Measurements from ENCODE around the gene CASP3.
A peak's percentile ranks its signal among the peaks of the same experiment; 100 is the strongest.

Gene CASP3

GRCh38 chr4:184643731-184644130 lies 5.5 kb downstream of the CASP3 start:
- H3K36me3 Mint-ChIP-seq (ENCODE audit: low read depth), result peaks cover 44% of the 10 kb centered on the region
- peaks cover 37% of the 10 kb centered on the region for H3K4me1 Mint-ChIP-seq
- H3K27me3 Mint-ChIP-seq (ENCODE audit: low read depth, poor library complexity), result peaks cover 5% of the 10 kb centered on the region
- no peak for TF ChIP-seq CTCF (IDR thresholded peaks at IDR 0.05)
- H3K9me3 Mint-ChIP-seq, result no peaks in the 10 kb centered on the region
- no peak overlapping the region for H3K4me3 Mint-ChIP-seq
- DNase-seq, result no peak
- no peak overlapping the region for H3K27ac Mint-ChIP-seq

GRCh38 chr4:184641451-184641850 lies 7.8 kb downstream of the CASP3 start:
- H3K27ac Mint-ChIP-seq, result no peak overlapping the region
- peaks cover 65% of the 10 kb centered on the region for H3K36me3 Mint-ChIP-seq (ENCODE audit: low read depth)

GRCh38 chr4:184641022-184641421 lies 8.2 kb downstream of the CASP3 start:
- Mint-ChIP-seq H3K4me3 (no peak overlapping the region), H3K27ac (no peak overlapping the region), H3K27me3 (ENCODE audit: low read depth, poor library complexity) (no peaks in the 10 kb centered on the region), H3K9me3 (no peaks in the 10 kb centered on the region), H3K36me3 (ENCODE audit: low read depth) (peaks cover 69% of the 10 kb centered on the region), H3K4me1 (peaks cover 12% of the 10 kb centered on the region)
- no peak for DNase-seq
- no peak for TF ChIP-seq CTCF (IDR thresholded peaks at IDR 0.05)

More at GRCh38 chr4:184641451-184641850, 7.8 kb downstream of the CASP3 start:
- no peaks in the 10 kb centered on the region for H3K9me3 Mint-ChIP-seq
- H3K4me1 Mint-ChIP-seq, result peaks cover 16% of the 10 kb centered on the region
- TF ChIP-seq CTCF (IDR thresholded peaks at IDR 0.05), result no peak
- DNase-seq, result no peak
- no peak overlapping the region for H3K4me3 Mint-ChIP-seq
- H3K27me3 Mint-ChIP-seq (ENCODE audit: low read depth, poor library complexity), result peaks cover 3% of the 10 kb centered on the region

- Mint-ChIP-seq H3K4me3 (no peak overlapping the region), H3K9me3 (no peaks in the 10 kb centered on the region), H3K4me1 (no peaks in the 10 kb centered on the region), H3K27ac (peak overlapping the region; percentile 22), H3K36me3 (ENCODE audit: low read depth) (peaks cover 78% of the 10 kb centered on the region), H3K27me3 (ENCODE audit: low read depth, poor library complexity) (no peaks in the 10 kb centered on the region)
- TF ChIP-seq CTCF (IDR thresholded peaks at IDR 0.05), result no peak
- no peak for DNase-seq
Observed at GRCh38 chr4:184636897-184637296, 12.3 kb downstream of the CASP3 start.

- H3K4me1 Mint-ChIP-seq, result no peaks in the 10 kb centered on the region
- H3K4me3 Mint-ChIP-seq, result no peak overlapping the region
- peaks cover 75% of the 10 kb centered on the region for H3K36me3 Mint-ChIP-seq (ENCODE audit: low read depth)
- H3K27ac Mint-ChIP-seq, result no peak overlapping the region
- no peaks in the 10 kb centered on the region for H3K27me3 Mint-ChIP-seq (ENCODE audit: low read depth, poor library complexity)
- no peak for DNase-seq
- H3K9me3 Mint-ChIP-seq, result no peaks in the 10 kb centered on the region
- no peak for TF ChIP-seq CTCF (IDR thresholded peaks at IDR 0.05)
Observed at GRCh38 chr4:184636144-184636543, 13.1 kb downstream of the CASP3 start.

GRCh38 chr4:184635381-184635780 lies 13.9 kb downstream of the CASP3 start:
- no peak overlapping the region for H3K27ac Mint-ChIP-seq
- H3K9me3 Mint-ChIP-seq, result no peaks in the 10 kb centered on the region
- DNase-seq, result no peak
- H3K36me3 Mint-ChIP-seq (ENCODE audit: low read depth), result peaks cover 73% of the 10 kb centered on the region
- TF ChIP-seq CTCF (IDR thresholded peaks at IDR 0.05), result no peak
- no peaks in the 10 kb centered on the region for H3K27me3 Mint-ChIP-seq (ENCODE audit: low read depth, poor library complexity)
- H3K4me3 Mint-ChIP-seq, result no peak overlapping the region
- no peaks in the 10 kb centered on the region for H3K4me1 Mint-ChIP-seq

Data from nephron progenitor cell (in vitro differentiated cells).